GM23248 (cell line): ENCODE data around the gene SYNE1.

Experiments
- EZH2 ChIP-seq: fragments of 200-600 bp; sonication (generic); IDR thresholded peaks from 2 replicates; pipeline ENCODE4 v1.6.1; 2018; ENCODE audit warnings: antibody characterized with exemption, mild to moderate bottlenecking; ENCODE audit not compliant: insufficient read depth, poor library complexity, severe bottlenecking
- EZH2phosphoT487 ChIP-seq: fragments of 200-600 bp; sonication (generic); IDR thresholded peaks from 2 replicates; pipeline ENCODE4 v1.6.1; 2018; ENCODE audit warnings: antibody characterized with exemption, moderate library complexity, mild to moderate bottlenecking, low read depth; ENCODE audit not compliant: insufficient read depth

DNA sequence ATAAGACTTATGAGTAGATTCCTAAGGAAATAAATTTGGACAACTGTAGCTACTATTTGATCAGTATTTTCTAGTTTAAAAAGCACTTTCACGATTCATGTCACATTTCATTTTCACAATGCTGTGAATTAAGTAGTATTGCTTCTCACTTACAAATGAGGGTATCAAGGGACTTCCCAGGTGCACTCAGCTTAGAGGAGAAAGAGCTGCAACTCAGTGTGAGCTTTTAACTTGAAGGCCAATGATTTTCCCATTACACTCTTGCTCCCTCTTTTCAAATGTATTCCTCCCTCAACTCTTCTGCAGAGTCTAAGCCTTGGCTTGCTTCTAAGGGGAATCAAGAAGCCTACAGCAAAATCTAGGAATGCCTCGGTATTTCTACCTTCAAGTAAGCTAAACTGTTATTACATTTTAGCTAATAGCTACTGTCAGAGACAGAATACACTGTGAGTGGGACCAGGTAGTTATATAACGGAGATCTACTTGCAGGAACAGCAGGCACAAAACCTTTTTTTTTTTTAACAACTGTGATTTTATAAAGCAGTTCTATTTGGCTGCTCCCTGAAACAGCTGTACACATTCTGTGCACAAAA, 339.0 kb downstream of the SYNE1 start:
- TF ChIP-seq EZH2 (no peak), EZH2phosphoT487 (no peak)
